ENCODE measurements around the gene CALM3.

DNA sequence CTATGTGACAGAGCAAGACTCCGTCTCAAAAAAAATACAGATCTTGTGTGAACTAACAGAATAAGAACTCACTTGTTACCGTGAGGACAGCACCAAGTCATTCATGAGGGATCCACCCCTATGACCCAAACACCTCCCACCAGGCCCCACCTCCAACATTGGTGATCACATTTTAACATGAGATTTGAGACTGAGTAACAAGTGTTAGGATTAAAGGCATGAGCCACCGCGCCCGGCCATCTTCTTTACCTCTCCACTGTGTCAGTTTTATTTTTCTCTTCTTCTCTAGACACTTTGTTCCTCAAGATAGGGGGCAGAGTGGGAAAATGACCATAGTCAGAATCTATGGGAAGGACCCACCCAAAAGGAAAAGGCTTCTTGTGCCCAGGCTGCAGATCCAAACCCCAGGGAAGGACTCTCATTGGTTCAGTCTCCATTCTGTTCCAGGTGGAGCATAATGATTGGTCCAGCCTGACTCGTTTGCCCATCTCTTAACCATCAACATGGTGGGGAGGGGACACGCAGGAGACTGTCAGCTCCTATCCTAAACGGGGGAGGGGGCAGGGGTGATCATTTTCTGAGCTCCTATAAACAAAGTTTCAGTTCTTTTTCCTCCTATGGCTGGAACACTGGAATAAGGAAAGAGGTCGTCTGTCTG is 1.3 kb upstream of the CALM3 start:
- TF ChIP-seq EZH2 (IDR thresholded peaks at IDR 0.05; ENCODE audit: low read depth, unreplicated experiment) (no peak), POLR2AphosphoS5 (IDR thresholded peaks at IDR 0.05; ENCODE audit: low read depth) (no peak), CREB1 (CRISPR knock-in tag; IDR thresholded peaks at IDR 0.05; ENCODE audit: low read depth) (no peak), JUNB (IDR thresholded peaks at IDR 0.05; ENCODE audit: unreplicated experiment) (no peak), ZNF331 (CRISPR knock-in tag; IDR thresholded peaks at IDR 0.05; ENCODE audit: low read depth) (no peak), EZH2phosphoT487 (IDR thresholded peaks at IDR 0.05; ENCODE audit: unreplicated experiment) (no peak)
- TF ChIP-seq, protein P1, sequence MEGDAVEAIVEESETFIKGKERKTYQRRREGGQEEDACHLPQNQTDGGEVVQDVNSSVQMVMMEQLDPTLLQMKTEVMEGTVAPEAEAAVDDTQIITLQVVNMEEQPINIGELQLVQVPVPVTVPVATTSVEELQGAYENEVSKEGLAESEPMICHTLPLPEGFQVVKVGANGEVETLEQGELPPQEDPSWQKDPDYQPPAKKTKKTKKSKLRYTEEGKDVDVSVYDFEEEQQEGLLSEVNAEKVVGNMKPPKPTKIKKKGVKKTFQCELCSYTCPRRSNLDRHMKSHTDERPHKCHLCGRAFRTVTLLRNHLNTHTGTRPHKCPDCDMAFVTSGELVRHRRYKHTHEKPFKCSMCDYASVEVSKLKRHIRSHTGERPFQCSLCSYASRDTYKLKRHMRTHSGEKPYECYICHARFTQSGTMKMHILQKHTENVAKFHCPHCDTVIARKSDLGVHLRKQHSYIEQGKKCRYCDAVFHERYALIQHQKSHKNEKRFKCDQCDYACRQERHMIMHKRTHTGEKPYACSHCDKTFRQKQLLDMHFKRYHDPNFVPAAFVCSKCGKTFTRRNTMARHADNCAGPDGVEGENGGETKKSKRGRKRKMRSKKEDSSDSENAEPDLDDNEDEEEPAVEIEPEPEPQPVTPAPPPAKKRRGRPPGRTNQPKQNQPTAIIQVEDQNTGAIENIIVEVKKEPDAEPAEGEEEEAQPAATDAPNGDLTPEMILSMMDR (conservative IDR thresholded peaks at IDR 0.05; ENCODE audit: low read depth in 2 of 2) = no peak
- TF ChIP-seq, protein P2, sequence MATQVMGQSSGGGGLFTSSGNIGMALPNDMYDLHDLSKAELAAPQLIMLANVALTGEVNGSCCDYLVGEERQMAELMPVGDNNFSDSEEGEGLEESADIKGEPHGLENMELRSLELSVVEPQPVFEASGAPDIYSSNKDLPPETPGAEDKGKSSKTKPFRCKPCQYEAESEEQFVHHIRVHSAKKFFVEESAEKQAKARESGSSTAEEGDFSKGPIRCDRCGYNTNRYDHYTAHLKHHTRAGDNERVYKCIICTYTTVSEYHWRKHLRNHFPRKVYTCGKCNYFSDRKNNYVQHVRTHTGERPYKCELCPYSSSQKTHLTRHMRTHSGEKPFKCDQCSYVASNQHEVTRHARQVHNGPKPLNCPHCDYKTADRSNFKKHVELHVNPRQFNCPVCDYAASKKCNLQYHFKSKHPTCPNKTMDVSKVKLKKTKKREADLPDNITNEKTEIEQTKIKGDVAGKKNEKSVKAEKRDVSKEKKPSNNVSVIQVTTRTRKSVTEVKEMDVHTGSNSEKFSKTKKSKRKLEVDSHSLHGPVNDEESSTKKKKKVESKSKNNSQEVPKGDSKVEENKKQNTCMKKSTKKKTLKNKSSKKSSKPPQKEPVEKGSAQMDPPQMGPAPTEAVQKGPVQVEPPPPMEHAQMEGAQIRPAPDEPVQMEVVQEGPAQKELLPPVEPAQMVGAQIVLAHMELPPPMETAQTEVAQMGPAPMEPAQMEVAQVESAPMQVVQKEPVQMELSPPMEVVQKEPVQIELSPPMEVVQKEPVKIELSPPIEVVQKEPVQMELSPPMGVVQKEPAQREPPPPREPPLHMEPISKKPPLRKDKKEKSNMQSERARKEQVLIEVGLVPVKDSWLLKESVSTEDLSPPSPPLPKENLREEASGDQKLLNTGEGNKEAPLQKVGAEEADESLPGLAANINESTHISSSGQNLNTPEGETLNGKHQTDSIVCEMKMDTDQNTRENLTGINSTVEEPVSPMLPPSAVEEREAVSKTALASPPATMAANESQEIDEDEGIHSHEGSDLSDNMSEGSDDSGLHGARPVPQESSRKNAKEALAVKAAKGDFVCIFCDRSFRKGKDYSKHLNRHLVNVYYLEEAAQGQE (IDR thresholded peaks at IDR 0.05; ENCODE audit: unreplicated experiment) = no peak
- TF ChIP-seq, protein P3, sequence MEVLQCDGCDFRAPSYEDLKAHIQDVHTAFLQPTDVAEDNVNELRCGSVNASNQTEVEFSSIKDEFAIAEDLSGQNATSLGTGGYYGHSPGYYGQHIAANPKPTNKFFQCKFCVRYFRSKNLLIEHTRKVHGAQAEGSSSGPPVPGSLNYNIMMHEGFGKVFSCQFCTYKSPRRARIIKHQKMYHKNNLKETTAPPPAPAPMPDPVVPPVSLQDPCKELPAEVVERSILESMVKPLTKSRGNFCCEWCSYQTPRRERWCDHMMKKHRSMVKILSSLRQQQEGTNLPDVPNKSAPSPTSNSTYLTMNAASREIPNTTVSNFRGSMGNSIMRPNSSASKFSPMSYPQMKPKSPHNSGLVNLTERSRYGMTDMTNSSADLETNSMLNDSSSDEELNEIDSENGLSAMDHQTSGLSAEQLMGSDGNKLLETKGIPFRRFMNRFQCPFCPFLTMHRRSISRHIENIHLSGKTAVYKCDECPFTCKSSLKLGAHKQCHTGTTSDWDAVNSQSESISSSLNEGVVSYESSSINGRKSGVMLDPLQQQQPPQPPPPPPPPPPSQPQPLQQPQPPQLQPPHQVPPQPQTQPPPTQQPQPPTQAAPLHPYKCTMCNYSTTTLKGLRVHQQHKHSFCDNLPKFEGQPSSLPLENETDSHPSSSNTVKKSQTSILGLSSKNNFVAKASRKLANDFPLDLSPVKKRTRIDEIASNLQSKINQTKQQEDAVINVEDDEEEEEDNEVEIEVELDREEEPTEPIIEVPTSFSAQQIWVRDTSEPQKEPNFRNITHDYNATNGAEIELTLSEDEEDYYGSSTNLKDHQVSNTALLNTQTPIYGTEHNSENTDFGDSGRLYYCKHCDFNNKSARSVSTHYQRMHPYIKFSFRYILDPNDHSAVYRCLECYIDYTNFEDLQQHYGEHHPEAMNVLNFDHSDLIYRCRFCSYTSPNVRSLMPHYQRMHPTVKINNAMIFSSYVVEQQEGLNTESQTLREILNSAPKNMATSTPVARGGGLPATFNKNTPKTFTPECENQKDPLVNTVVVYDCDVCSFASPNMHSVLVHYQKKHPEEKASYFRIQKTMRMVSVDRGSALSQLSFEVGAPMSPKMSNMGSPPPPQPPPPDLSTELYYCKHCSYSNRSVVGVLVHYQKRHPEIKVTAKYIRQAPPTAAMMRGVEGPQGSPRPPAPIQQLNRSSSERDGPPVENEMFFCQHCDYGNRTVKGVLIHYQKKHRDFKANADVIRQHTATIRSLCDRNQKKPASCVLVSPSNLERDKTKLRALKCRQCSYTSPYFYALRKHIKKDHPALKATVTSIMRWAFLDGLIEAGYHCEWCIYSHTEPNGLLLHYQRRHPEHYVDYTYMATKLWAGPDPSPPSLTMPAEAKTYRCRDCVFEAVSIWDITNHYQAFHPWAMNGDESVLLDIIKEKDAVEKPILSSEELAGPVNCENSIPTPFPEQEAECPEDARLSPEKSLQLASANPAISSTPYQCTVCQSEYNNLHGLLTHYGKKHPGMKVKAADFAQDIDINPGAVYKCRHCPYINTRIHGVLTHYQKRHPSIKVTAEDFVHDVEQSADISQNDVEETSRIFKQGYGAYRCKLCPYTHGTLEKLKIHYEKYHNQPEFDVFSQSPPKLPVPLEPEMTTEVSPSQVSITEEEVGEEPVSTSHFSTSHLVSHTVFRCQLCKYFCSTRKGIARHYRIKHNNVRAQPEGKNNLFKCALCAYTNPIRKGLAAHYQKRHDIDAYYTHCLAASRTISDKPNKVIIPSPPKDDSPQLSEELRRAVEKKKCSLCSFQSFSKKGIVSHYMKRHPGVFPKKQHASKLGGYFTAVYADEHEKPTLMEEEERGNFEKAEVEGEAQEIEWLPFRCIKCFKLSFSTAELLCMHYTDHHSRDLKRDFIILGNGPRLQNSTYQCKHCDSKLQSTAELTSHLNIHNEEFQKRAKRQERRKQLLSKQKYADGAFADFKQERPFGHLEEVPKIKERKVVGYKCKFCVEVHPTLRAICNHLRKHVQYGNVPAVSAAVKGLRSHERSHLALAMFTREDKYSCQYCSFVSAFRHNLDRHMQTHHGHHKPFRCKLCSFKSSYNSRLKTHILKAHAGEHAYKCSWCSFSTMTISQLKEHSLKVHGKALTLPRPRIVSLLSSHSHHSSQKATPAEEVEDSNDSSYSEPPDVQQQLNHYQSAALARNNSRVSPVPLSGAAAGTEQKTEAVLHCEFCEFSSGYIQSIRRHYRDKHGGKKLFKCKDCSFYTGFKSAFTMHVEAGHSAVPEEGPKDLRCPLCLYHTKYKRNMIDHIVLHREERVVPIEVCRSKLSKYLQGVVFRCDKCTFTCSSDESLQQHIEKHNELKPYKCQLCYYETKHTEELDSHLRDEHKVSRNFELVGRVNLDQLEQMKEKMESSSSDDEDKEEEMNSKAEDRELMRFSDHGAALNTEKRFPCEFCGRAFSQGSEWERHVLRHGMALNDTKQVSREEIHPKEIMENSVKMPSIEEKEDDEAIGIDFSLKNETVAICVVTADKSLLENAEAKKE (CRISPR knock-in tag; IDR thresholded peaks at IDR 0.05) = no peak

Measured in GM23338 (cell line).